ENCODE data around the gene LRP10. TPM values are rescaled to one million over a fixed set of nuclear protein-coding genes. Genes with fewer than 3 reads are reported as not detected.

Gene LRP10
- total and polyA plus RNA-seq, 4 donors, result 25.7 to 148 (median 94.0) TPM

GRCh38 chr14:22844221-22845102, 27.1 kb upstream of the LRP10 start:
- TF ChIP-seq CTCF (IDR thresholded peaks at IDR 0.05; ENCODE audit: control extremely low read depth, extremely low read depth), result no peak
- Histone ChIP-seq H3K27ac (ENCODE audit: low read depth in 1 of 2, low read length in 1 of 2) (no peak overlapping the region), H3K4me1 (ENCODE audit: control insufficient read depth in 5 of 5, insufficient read depth in 5 of 5, low read length in 5 of 5) (peaks cover 0 to 37% (median 21%) of the 10 kb centered on the region in 5 donors), H3K27me3 (ENCODE audit: control insufficient read depth in 3 of 3, insufficient read depth in 3 of 3, low read length in 2 of 3) (no peaks in the 10 kb centered on the region), H3K9me3 (ENCODE audit: control insufficient read depth in 4 of 4, insufficient read depth in 3 of 4, low read length in 3 of 4) (peaks cover 0 to 2% (median 0%) of the 10 kb centered on the region in 4 donors), H3K9ac (ENCODE audit: insufficient read depth in 1 of 2, low read length in 2 of 2) (no peak overlapping the region), H3K4me3 (no peak overlapping the region), H3K36me3 (ENCODE audit: control insufficient read depth in 4 of 4, insufficient read depth in 4 of 4, low read length in 4 of 4) (peaks cover 0 to 58% (median 51%) of the 10 kb centered on the region in 4 donors)
- 93 to 95% methylated on average over 22 of the region's 22 CpGs for WGBS, 2 donors
- no peak for DNase-seq
- no peak for ATAC-seq (ENCODE audit: insufficient read depth, low FRiP score)

DNA sequence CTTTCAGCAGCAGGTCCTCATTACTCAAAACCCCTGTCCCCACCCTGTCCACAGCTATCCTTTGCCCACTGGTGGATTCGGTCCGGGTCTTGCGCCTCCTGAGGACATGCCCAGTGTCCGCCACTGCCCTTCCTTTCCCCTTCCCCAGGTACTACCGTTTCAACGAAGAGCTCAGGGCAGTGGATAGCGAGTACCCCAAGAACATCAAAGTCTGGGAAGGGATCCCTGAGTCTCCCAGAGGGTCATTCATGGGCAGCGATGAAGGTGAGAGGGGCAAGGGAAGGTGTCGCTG, 26.5 kb upstream of the LRP10 start:
- Histone ChIP-seq H3K27ac (ENCODE audit: low read depth in 1 of 2, low read length in 1 of 2) (no peak overlapping the region), H3K4me1 (ENCODE audit: control insufficient read depth in 5 of 5, insufficient read depth in 5 of 5, low read length in 5 of 5) (peaks cover 0 to 39% (median 25%) of the 10 kb centered on the region in 5 donors), H3K36me3 (ENCODE audit: control insufficient read depth in 4 of 4, insufficient read depth in 4 of 4, low read length in 4 of 4) (peaks cover 0 to 55% (median 51%) of the 10 kb centered on the region in 4 donors), H3K9me3 (ENCODE audit: control insufficient read depth in 4 of 4, insufficient read depth in 3 of 4, low read length in 3 of 4) (peaks cover 0 to 2% (median 0%) of the 10 kb centered on the region in 4 donors), H3K4me3 (no peak overlapping the region), H3K27me3 (ENCODE audit: control insufficient read depth in 3 of 3, insufficient read depth in 3 of 3, low read length in 2 of 3) (no peaks in the 10 kb centered on the region), H3K9ac (ENCODE audit: insufficient read depth in 1 of 2, low read length in 2 of 2) (peak overlapping the region in 1 of 2 donors; percentile 19)
- 92 to 93% methylated on average over 9 of the region's 9 CpGs for WGBS, 2 donors
- no peak for DNase-seq
- ATAC-seq (ENCODE audit: insufficient read depth, low FRiP score), result no peak
- TF ChIP-seq CTCF (IDR thresholded peaks at IDR 0.05; ENCODE audit: control extremely low read depth, extremely low read depth), result no peak

DNA sequence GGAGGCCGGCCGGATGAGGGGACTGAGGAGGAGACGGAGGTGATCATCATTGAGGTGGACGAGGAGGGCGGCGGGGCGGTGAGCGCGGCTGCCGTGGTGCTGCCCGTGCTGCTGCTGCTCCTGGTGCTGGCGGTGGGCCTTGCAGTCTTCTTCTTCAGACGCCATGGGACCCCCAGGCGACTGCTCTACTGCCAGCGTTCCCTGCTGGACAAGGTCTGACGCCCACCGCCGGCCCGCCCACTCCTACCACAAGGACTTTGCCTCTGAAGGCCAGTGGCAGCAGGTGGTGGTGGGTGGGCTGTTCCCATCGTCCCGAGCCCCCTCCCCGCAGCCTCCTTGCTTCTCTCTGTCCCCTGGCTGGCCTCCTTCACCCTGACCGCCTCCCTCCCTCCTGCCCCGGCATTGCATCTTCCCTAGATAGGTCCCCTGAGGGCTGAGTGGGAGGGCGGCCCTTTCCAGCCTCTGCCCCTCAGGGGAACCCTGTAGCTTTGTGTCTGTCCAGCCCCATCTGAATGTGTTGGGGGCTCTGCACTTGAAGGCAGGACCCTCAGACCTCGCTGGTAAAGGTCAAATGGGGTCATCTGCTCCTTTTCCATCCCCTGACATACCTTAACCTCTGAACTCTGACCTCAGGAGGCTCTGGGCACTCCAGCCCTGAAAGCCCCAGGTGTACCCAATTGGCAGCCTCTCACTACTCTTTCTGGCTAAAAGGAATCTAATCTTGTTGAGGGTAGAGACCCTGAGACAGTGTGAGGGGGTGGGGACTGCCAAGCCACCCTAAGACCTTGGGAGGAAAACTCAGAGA, 25.5 kb upstream of the LRP10 start:
- Histone ChIP-seq H3K27me3 (ENCODE audit: control insufficient read depth in 3 of 3, insufficient read depth in 3 of 3, low read length in 2 of 3) (no peaks in the 10 kb centered on the region), H3K4me1 (ENCODE audit: control insufficient read depth in 5 of 5, insufficient read depth in 5 of 5, low read length in 5 of 5) (peaks cover 0 to 49% (median 29%) of the 10 kb centered on the region in 5 donors), H3K27ac (ENCODE audit: low read depth in 1 of 2, low read length in 1 of 2) (peak overlapping the region in 1 of 2 donors; percentile 77), H3K9me3 (ENCODE audit: control insufficient read depth in 4 of 4, insufficient read depth in 3 of 4, low read length in 3 of 4) (peaks cover 0 to 2% (median 0%) of the 10 kb centered on the region in 4 donors), H3K36me3 (ENCODE audit: control insufficient read depth in 4 of 4, insufficient read depth in 4 of 4, low read length in 4 of 4) (peaks cover 0 to 54% (median 49%) of the 10 kb centered on the region in 4 donors), H3K9ac (ENCODE audit: insufficient read depth in 1 of 2, low read length in 2 of 2) (peak overlapping the region in 1 of 2 donors; percentile 35), H3K4me3 (no peak overlapping the region)
- DNase-seq, result no peak
- 93 to 96% methylated on average over 26 of the region's 26 CpGs for WGBS, 2 donors
- no peak for ATAC-seq (ENCODE audit: insufficient read depth, low FRiP score)
- TF ChIP-seq CTCF (IDR thresholded peaks at IDR 0.05; ENCODE audit: control extremely low read depth, extremely low read depth), result no peak
